DND-41 (cell line): ENCODE data around the gene CUBN.

Experiments
- ATAC-seq: fragments of 200-7000 bp; cut with Tn5 transposase; 3 replicates; pipeline ENCODE4 v1.9.1; 2021; ENCODE audit warnings: low read depth; ENCODE audit not compliant: insufficient read depth
- DNase-seq: peaks from one replicate; pipeline ENCODE4 v3.0.0-alpha.2; 2020
- H2AFZ ChIP-seq: 2 replicates; pipeline ENCODE4 v1.6.0; 2012; ENCODE audit warnings: low read depth, low read length
- H3K27ac ChIP-seq: 2 replicates; pipeline ENCODE4 v1.5.1; 2012; ENCODE audit warnings: low read length, inconsistent platforms
- H3K27me3 ChIP-seq: fragments of 200-600 bp; sonication (generic); 2 replicates; pipeline ENCODE4 v1.6.0; 2012; ENCODE audit warnings: low read length, mild to moderate bottlenecking, inconsistent platforms; ENCODE audit not compliant: insufficient read depth, poor library complexity
- H3K36me3 ChIP-seq: 2 replicates; pipeline ENCODE4 v1.5.1; 2012; ENCODE audit warnings: low read length, inconsistent platforms; ENCODE audit not compliant: insufficient read depth
- H3K4me1 ChIP-seq: 2 replicates; pipeline ENCODE4 v1.5.1; 2012; ENCODE audit warnings: mild to moderate bottlenecking, low read length; ENCODE audit not compliant: insufficient read depth
- H3K4me2 ChIP-seq: 2 replicates; pipeline ENCODE4 v1.6.0; 2012; ENCODE audit warnings: mild to moderate bottlenecking, moderate library complexity, low read length, inconsistent platforms; ENCODE audit not compliant: insufficient read depth
- H3K4me3 ChIP-seq, 2 experiments: fragments of 200-600 bp in 1 of 2; shearing (Covaris generic) in 1 of 2; 2 replicates each; pipeline ENCODE4 v1.5.1; 2012 to 2016; ENCODE audit warnings: inconsistent platforms in 2 of 2, low read length in 2 of 2, mild to moderate bottlenecking in 2 of 2, low read depth in 1 of 2, moderate library complexity in 1 of 2
- H3K79me2 ChIP-seq: 2 replicates; pipeline ENCODE4 v1.6.0; 2012; ENCODE audit warnings: low read length, inconsistent platforms; ENCODE audit not compliant: insufficient read depth
- H3K9ac ChIP-seq: 2 replicates; pipeline ENCODE4 v1.6.0; 2012; ENCODE audit warnings: low read depth, mild to moderate bottlenecking, inconsistent platforms, low read length, moderate library complexity
- H3K9me3 ChIP-seq: 2 replicates; pipeline ENCODE4 v1.5.1; 2012; ENCODE audit warnings: low read length, moderate library complexity, mild to moderate bottlenecking, inconsistent platforms; ENCODE audit not compliant: insufficient read depth, severe bottlenecking
- H4K20me1 ChIP-seq: 2 replicates; pipeline ENCODE4 v1.6.0; 2012; ENCODE audit warnings: low read length; ENCODE audit not compliant: insufficient read depth
- EZH2 ChIP-seq: IDR thresholded peaks from 3 replicates; pipeline ENCODE4 v1.6.1; 2012; ENCODE audit warnings: borderline replicate concordance, low read depth, mild to moderate bottlenecking, moderate library complexity, low read length, inconsistent platforms; ENCODE audit not compliant: severe bottlenecking
- TF ChIP-seq, protein P1 (sequence below): IDR thresholded peaks from 2 replicates; pipeline ENCODE4 v1.5.1; 2012; ENCODE audit warnings: borderline replicate concordance, low read length, moderate library complexity, mild to moderate bottlenecking; ENCODE audit not compliant: poor library complexity, severe bottlenecking; ENCODE audit errors: extremely low read depth

Gene CUBN

GRCh38 chr10:16923726-16924125, 205.9 kb downstream of the CUBN start:
- DNase-seq: no peak
- Histone ChIP-seq H3K4me1 (no peaks in the 10 kb centered on the region), H3K27me3 (no peaks in the 10 kb centered on the region), H3K36me3 (no peaks in the 10 kb centered on the region), H3K79me2 (no peaks in the 10 kb centered on the region), H3K9ac (no peak overlapping the region), H3K4me3 (no peak overlapping the region), H3K27ac (no peak overlapping the region), H4K20me1 (no peaks in the 10 kb centered on the region), H3K9me3 (no peaks in the 10 kb centered on the region), H3K4me2 (no peak overlapping the region), H2AFZ (no peak overlapping the region)
- no peak for TF ChIP-seq EZH2
- TF ChIP-seq, protein P1, sequence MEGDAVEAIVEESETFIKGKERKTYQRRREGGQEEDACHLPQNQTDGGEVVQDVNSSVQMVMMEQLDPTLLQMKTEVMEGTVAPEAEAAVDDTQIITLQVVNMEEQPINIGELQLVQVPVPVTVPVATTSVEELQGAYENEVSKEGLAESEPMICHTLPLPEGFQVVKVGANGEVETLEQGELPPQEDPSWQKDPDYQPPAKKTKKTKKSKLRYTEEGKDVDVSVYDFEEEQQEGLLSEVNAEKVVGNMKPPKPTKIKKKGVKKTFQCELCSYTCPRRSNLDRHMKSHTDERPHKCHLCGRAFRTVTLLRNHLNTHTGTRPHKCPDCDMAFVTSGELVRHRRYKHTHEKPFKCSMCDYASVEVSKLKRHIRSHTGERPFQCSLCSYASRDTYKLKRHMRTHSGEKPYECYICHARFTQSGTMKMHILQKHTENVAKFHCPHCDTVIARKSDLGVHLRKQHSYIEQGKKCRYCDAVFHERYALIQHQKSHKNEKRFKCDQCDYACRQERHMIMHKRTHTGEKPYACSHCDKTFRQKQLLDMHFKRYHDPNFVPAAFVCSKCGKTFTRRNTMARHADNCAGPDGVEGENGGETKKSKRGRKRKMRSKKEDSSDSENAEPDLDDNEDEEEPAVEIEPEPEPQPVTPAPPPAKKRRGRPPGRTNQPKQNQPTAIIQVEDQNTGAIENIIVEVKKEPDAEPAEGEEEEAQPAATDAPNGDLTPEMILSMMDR: no peak
- ATAC-seq: no peak

- no peak for ATAC-seq
- Histone ChIP-seq H3K27ac (no peak overlapping the region), H4K20me1 (no peaks in the 10 kb centered on the region), H3K9me3 (no peaks in the 10 kb centered on the region), H2AFZ (no peak overlapping the region), H3K9ac (no peak overlapping the region), H3K36me3 (no peaks in the 10 kb centered on the region), H3K4me1 (no peaks in the 10 kb centered on the region), H3K4me2 (no peak overlapping the region), H3K27me3 (no peaks in the 10 kb centered on the region), H3K79me2 (no peaks in the 10 kb centered on the region), H3K4me3 (no peak overlapping the region)
- no peak for DNase-seq
- TF ChIP-seq, protein P1: no peak
- no peak for TF ChIP-seq EZH2
Observed at GRCh38 chr10:16923309-16923708, 206.3 kb downstream of the CUBN start.

DNA sequence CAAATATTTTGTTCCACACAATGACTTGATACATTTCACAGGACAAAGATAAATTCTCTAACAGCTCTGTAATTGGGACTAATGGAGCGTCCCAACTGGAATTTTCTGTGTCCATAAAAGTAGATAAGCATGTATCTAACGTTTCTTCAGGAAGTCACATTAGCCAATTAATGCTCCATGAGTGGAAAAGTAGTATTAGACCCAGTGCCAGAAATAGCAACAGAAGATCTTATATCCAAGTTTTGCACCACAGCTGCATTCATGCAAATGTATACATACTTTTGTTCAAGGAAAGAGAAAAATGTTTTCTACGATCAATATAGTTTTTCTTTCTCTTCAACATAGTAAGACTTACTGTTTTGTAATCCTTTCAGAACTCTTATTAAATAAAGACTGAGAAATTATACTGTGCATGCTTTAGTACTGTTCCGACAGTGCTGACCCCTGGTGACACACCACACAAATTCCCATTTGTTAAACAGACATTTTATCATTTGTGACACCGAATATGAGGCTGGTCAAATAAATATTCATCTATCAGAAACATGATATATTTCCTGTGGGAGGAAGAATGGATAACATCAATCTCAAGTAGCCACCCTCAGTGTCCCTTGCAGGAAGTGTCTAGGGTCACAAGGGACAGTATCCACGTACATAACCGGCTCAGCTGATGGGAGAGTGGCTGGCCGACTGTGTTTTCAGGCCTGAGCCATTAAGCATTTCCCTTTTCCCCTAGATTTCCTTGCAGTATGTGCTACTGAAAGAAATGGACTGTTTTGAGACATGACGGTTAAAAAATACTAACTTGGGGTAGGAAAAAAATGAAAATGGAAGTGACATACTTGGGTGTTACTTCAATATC, 210.3 kb downstream of the CUBN start:
- H3K9me3 ChIP-seq: no peaks in the 10 kb centered on the region
- no peak overlapping the region for H3K9ac ChIP-seq
- TF ChIP-seq EZH2: no peak
- TF ChIP-seq, protein P1: no peak
- H4K20me1 ChIP-seq: no peaks in the 10 kb centered on the region
- H2AFZ ChIP-seq: no peak overlapping the region
- DNase-seq (no peak), ATAC-seq (no peak)
- H3K4me1 ChIP-seq: no peaks in the 10 kb centered on the region
- no peak overlapping the region for H3K4me3 ChIP-seq
- H3K4me2 ChIP-seq: no peak overlapping the region
- H3K36me3 ChIP-seq: no peaks in the 10 kb centered on the region
- H3K27ac ChIP-seq: no peak overlapping the region
- no peaks in the 10 kb centered on the region for H3K27me3 ChIP-seq
- H3K79me2 ChIP-seq: no peaks in the 10 kb centered on the region
